Liver (tissue), 9 donors: ENCODE data around the gene CYTH2. TPM values are rescaled to one million over a fixed set of nuclear protein-coding genes. Genes with fewer than 3 reads are reported as not detected.

Source experiments
- DNase-seq: peaks from one replicate; pipeline ENCODE4 v3.0.0-alpha.2; 2017; ENCODE audit warnings: low spot score
- H3K27ac ChIP-seq, 2 donors: one replicate each; pipeline ENCODE4 v1.7.0; 2013; ENCODE audit warnings: inconsistent platforms in 2 of 2, low read length in 2 of 2, control low read depth in 1 of 2, low read depth in 1 of 2, mild to moderate bottlenecking in 1 of 2
- H3K27me3 ChIP-seq, 4 donors: one replicate each; pipeline versions ENCODE4 v1.6.1 to v1.7.0; 2013; ENCODE audit warnings: low read length in 3 of 4, inconsistent platforms in 1 of 4, mild to moderate bottlenecking in 1 of 4, moderate library complexity in 1 of 4; ENCODE audit not compliant: control insufficient read depth in 4 of 4, insufficient read depth in 4 of 4
- H3K36me3 ChIP-seq, 4 donors: one replicate each; pipeline versions ENCODE4 v1.6.1 to v1.7.0; 2013; ENCODE audit warnings: low read length in 3 of 4, mild to moderate bottlenecking in 3 of 4, low read depth in 1 of 4, moderate library complexity in 1 of 4; ENCODE audit not compliant: control insufficient read depth in 4 of 4, insufficient read depth in 3 of 4
- H3K4me1 ChIP-seq, 4 donors: one replicate each; pipeline versions ENCODE4 v1.6.1 to v1.7.0; 2013; ENCODE audit warnings: low read length in 3 of 4, mild to moderate bottlenecking in 3 of 4, moderate library complexity in 1 of 4; ENCODE audit not compliant: control insufficient read depth in 4 of 4, insufficient read depth in 4 of 4
- H3K4me3 ChIP-seq, 3 donors: one replicate each; pipeline versions ENCODE4 v1.6.1 to v1.7.0; 2013; ENCODE audit warnings: low read length in 3 of 3, control low read depth in 1 of 3, low read depth in 1 of 3, mild to moderate bottlenecking in 1 of 3
- H3K9ac ChIP-seq, 2 donors: one replicate each; pipeline ENCODE4 v1.7.0; 2013; ENCODE audit warnings: low read length in 2 of 2, mild to moderate bottlenecking in 2 of 2, moderate library complexity in 2 of 2, control low read depth in 1 of 2, low read depth in 1 of 2
- H3K9me3 ChIP-seq, 4 donors: one replicate each; pipeline versions ENCODE4 v1.6.1 to v1.7.0; 2013; ENCODE audit warnings: low read length in 3 of 4; ENCODE audit not compliant: control insufficient read depth in 4 of 4
- ATF3 ChIP-seq: IDR thresholded peaks from 2 replicates; pipeline ENCODE4 v1.6.1; 2016; ENCODE audit warnings: antibody characterized with exemption
- CTCF ChIP-seq: fragments of 150-350 bp; IDR thresholded peaks from 2 replicates; pipeline ENCODE4 v1.5.1; 2017; ENCODE audit warnings: improper control_type of control experiment, low read depth, low read length; ENCODE audit not compliant: missing input control
- EGR1 ChIP-seq, 2 donors: IDR thresholded peaks; 2 replicates each; pipeline ENCODE4 v1.6.1; 2016 to 2018; ENCODE audit warnings: antibody characterized with exemption in 2 of 2, low read depth in 2 of 2
- FOXA1 ChIP-seq: IDR thresholded peaks from 2 replicates; pipeline ENCODE4 v1.6.1; 2016; ENCODE audit warnings: antibody characterized with exemption
- FOXA2 ChIP-seq: IDR thresholded peaks from 2 replicates; pipeline ENCODE4 v1.6.1; 2016; ENCODE audit warnings: antibody characterized with exemption
- GABPA ChIP-seq, 2 donors: IDR thresholded peaks in 1 of 2; conservative IDR thresholded peaks in 1 of 2; 2 replicates each; pipeline ENCODE4 v1.6.1; 2016; ENCODE audit warnings: antibody characterized with exemption in 2 of 2, mild to moderate bottlenecking in 1 of 2, moderate library complexity in 1 of 2
- HNF4A ChIP-seq, 2 donors: conservative IDR thresholded peaks; 2 replicates each; pipeline ENCODE4 v1.6.1; 2016; ENCODE audit warnings: antibody characterized with exemption in 2 of 2, mild to moderate bottlenecking in 2 of 2
- HNF4G ChIP-seq: IDR thresholded peaks from 2 replicates; pipeline ENCODE4 v1.6.1; 2016; ENCODE audit warnings: antibody characterized with exemption
- JUND ChIP-seq, 2 donors: IDR thresholded peaks; 2 replicates each; pipeline ENCODE4 v1.6.1; 2016; ENCODE audit warnings: antibody characterized with exemption in 2 of 2
- NR2F2 ChIP-seq: IDR thresholded peaks from 2 replicates; pipeline ENCODE4 v1.6.1; 2016; ENCODE audit warnings: antibody characterized with exemption
- RAD21 ChIP-seq, 2 donors: IDR thresholded peaks; 2 replicates each; pipeline ENCODE4 v1.6.1; 2016; ENCODE audit warnings: antibody characterized with exemption in 2 of 2, mild to moderate bottlenecking in 2 of 2
- RXRA ChIP-seq, 2 donors: IDR thresholded peaks; 2 replicates each; pipeline ENCODE4 v1.6.1; 2017 to 2018; ENCODE audit warnings: antibody characterized with exemption in 2 of 2, mild to moderate bottlenecking in 1 of 2
- SP1 ChIP-seq: IDR thresholded peaks from 2 replicates; pipeline ENCODE4 v1.6.1; 2018; ENCODE audit warnings: antibody characterized with exemption, mild to moderate bottlenecking
- ZBTB33 ChIP-seq: IDR thresholded peaks from 2 replicates; pipeline ENCODE4 v1.6.1; 2016; ENCODE audit warnings: antibody characterized with exemption
- WGBS: extraction: QIAGEN DNeasy Blood & Tissue Kit; methylation state at CpG from one replicate; pipeline ENCODE4 v1.1.7; 2013; 5-methylcytosine and 5-hydroxymethylcytosine counted together
- polyA plus RNA-seq, 2 donors: library from polyadenylated mRNA; stranded (reverse) in 1 of 2; unstranded in 1 of 2; fragments of 200-250 nt in 1 of 2; fragments of >200 nt in 1 of 2; fragmentation: Nextera tagmentation in 1 of 2; extraction: Ambion mirVana in 1 of 2; gene quantifications; one replicate each; pipeline versions ENCODE4 v1.2.1 to v1.2.3, GENCODE V29; 2013 to 2015
- total RNA-seq, 2 donors: library from RNA; depleted of rRNA; stranded (reverse); fragments of >200 nt; gene quantifications; one replicate each; pipeline ENCODE4 v1.2.3, GENCODE V29; 2014
- TF ChIP-seq, protein P1 (sequence below): IDR thresholded peaks from 2 replicates; pipeline ENCODE4 v1.6.1; 2016; ENCODE audit warnings: antibody characterized with exemption, mild to moderate bottlenecking
- TF ChIP-seq, protein P2 (sequence below): IDR thresholded peaks from 2 replicates; pipeline ENCODE4 v1.6.1; 2016; ENCODE audit warnings: antibody characterized with exemption
- donor health status: healthy.
- donor health status: healthy.
- donor health status: healthy.
- donor health status: healthy.
- donor health status: healthy.

CYTH2 gene
- total and polyA plus RNA-seq, 4 donors, result 13.0 to 16.9 (median 13.2) TPM

DNA sequence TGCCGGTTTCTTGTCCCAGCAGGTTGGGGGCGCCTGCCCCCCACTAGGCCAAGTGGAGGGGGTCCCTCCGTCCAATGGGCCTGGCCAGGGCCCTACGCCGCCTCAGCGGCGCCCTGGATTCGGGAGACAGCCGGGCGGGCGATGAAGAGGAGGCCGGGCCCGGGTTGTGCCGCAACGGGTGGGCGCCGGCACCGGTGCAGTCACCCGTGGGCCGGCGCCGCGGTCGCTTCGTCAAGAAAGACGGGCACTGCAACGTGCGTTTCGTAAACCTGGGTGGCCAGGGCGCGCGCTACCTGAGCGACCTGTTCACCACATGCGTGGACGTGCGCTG is 7.6 kb upstream of the CYTH2 start:
- Histone ChIP-seq H3K9me3 (no peaks in the 10 kb centered on the region), H3K27ac (no peak overlapping the region), H3K36me3 (peaks cover 0 to 3% (median 1%) of the 10 kb centered on the region in 4 donors), H3K9ac (no peak overlapping the region), H3K4me1 (no peaks in the 10 kb centered on the region), H3K4me3 (no peak overlapping the region), H3K27me3 (no peaks in the 10 kb centered on the region)
- no peak for DNase-seq
- no peak for TF ChIP-seq FOXA2
- no peak for TF ChIP-seq CTCF
- no peak for TF ChIP-seq EGR1 (IDR thresholded peaks at IDR 0.05; ENCODE audit: low read depth in 2 of 2)
- 93% methylated on average over 36 of the region's 36 CpGs for WGBS

GRCh38 chr19:48461982-48462655 is 7.0 kb upstream of the CYTH2 start:
- Histone ChIP-seq H3K4me3 (no peak overlapping the region), H3K4me1 (no peaks in the 10 kb centered on the region), H3K9ac (no peak overlapping the region), H3K27me3 (no peaks in the 10 kb centered on the region), H3K36me3 (peaks cover 0 to 2% (median 0%) of the 10 kb centered on the region in 4 donors), H3K9me3 (no peaks in the 10 kb centered on the region), H3K27ac (no peak overlapping the region)
- no peak for TF ChIP-seq NR2F2
- no peak for TF ChIP-seq GABPA (IDR thresholded peaks at IDR 0.05 in 1 of 2, conservative IDR thresholded peaks at IDR 0.05 in 1 of 2)
- DNase-seq, result no peak
- 84% methylated on average over 62 of the region's 62 CpGs for WGBS

GRCh38 chr19:48465215-48465614 is 4.0 kb upstream of the CYTH2 start:
- H3K9ac ChIP-seq, result no peak overlapping the region
- H3K4me1 ChIP-seq, result peaks cover 2 to 9% (median 7%) of the 10 kb centered on the region in 4 donors
- no peaks in the 10 kb centered on the region for H3K36me3 ChIP-seq
- no peaks in the 10 kb centered on the region for H3K9me3 ChIP-seq
- no peaks in the 10 kb centered on the region for H3K27me3 ChIP-seq
- TF ChIP-seq JUND (IDR thresholded peaks at IDR 0.05), result no peak
- TF ChIP-seq FOXA2, result no peak
- TF ChIP-seq, protein P1, sequence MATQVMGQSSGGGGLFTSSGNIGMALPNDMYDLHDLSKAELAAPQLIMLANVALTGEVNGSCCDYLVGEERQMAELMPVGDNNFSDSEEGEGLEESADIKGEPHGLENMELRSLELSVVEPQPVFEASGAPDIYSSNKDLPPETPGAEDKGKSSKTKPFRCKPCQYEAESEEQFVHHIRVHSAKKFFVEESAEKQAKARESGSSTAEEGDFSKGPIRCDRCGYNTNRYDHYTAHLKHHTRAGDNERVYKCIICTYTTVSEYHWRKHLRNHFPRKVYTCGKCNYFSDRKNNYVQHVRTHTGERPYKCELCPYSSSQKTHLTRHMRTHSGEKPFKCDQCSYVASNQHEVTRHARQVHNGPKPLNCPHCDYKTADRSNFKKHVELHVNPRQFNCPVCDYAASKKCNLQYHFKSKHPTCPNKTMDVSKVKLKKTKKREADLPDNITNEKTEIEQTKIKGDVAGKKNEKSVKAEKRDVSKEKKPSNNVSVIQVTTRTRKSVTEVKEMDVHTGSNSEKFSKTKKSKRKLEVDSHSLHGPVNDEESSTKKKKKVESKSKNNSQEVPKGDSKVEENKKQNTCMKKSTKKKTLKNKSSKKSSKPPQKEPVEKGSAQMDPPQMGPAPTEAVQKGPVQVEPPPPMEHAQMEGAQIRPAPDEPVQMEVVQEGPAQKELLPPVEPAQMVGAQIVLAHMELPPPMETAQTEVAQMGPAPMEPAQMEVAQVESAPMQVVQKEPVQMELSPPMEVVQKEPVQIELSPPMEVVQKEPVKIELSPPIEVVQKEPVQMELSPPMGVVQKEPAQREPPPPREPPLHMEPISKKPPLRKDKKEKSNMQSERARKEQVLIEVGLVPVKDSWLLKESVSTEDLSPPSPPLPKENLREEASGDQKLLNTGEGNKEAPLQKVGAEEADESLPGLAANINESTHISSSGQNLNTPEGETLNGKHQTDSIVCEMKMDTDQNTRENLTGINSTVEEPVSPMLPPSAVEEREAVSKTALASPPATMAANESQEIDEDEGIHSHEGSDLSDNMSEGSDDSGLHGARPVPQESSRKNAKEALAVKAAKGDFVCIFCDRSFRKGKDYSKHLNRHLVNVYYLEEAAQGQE, result no peak
- TF ChIP-seq FOXA1, result no peak
- no peak for TF ChIP-seq ATF3
- TF ChIP-seq HNF4A (conservative IDR thresholded peaks at IDR 0.05), result no peak
- no peak for TF ChIP-seq NR2F2
- TF ChIP-seq SP1, result no peak
- TF ChIP-seq CTCF, result no peak
- TF ChIP-seq HNF4G, result no peak
- TF ChIP-seq, protein P2, sequence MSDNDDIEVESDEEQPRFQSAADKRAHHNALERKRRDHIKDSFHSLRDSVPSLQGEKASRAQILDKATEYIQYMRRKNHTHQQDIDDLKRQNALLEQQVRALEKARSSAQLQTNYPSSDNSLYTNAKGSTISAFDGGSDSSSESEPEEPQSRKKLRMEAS, result no peak
- no peak for TF ChIP-seq RAD21 (IDR thresholded peaks at IDR 0.05)
- TF ChIP-seq GABPA (IDR thresholded peaks at IDR 0.05 in 1 of 2, conservative IDR thresholded peaks at IDR 0.05 in 1 of 2), result no peak
- TF ChIP-seq EGR1 (IDR thresholded peaks at IDR 0.05; ENCODE audit: low read depth in 2 of 2), result no peak
- no peak for TF ChIP-seq ZBTB33
- TF ChIP-seq RXRA (IDR thresholded peaks at IDR 0.05), result no peak
- no peak overlapping the region for H3K27ac ChIP-seq
- H3K4me3 ChIP-seq, result no peak overlapping the region
- 96% methylated on average over 1 of the region's 1 CpG for WGBS
- DNase-seq, result no peak
